HepG2 (cell line): Measurements from ENCODE around the gene HPS1.

Experiments
- CTCF ChIP-seq: sonication (generic); formaldehyde crosslinking; IDR thresholded peaks from 2 replicates; pipeline ENCODE4 v1.5.0; 2020; ENCODE audit warnings: mild to moderate bottlenecking, missing genetic modification reagents, moderate library complexity
- EHMT2 ChIP-seq: fragments of 200-600 bp; sonication (generic); IDR thresholded peaks from 2 replicates; pipeline ENCODE4 v1.7.0; 2017; ENCODE audit warnings: antibody characterized with exemption, low read depth, low read length, borderline replicate concordance
- ELF4 ChIP-seq: sonication (generic); formaldehyde crosslinking; IDR thresholded peaks from 2 replicates; pipeline ENCODE4 v1.5.0; 2020; ENCODE audit warnings: missing genetic modification reagents, mild to moderate bottlenecking, moderate library complexity, borderline replicate concordance
- HDAC2 ChIP-seq: sonication (generic); formaldehyde crosslinking; IDR thresholded peaks from 2 replicates; pipeline ENCODE4 v1.4.0; 2020; ENCODE audit warnings: missing genetic modification reagents
- NBN ChIP-seq: fragments of 450-650 bp; conservative IDR thresholded peaks from 2 replicates; pipeline ENCODE4 v1.6.1; 2017
- NFIC ChIP-seq: IDR thresholded peaks from 2 replicates; pipeline ENCODE4 v1.6.1; 2012; ENCODE audit warnings: mild to moderate bottlenecking, low read length, inconsistent platforms
- TEAD2 ChIP-seq: sonication (generic); formaldehyde crosslinking; IDR thresholded peaks from 2 replicates; pipeline ENCODE4 v1.9.0; 2021; ENCODE audit warnings: missing genetic modification reagents
- ZBTB1 ChIP-seq: sonication (generic); formaldehyde crosslinking; IDR thresholded peaks from 2 replicates; pipeline ENCODE4 v1.4.0; 2020; ENCODE audit warnings: missing genetic modification reagents, borderline replicate concordance
- ZBTB8A ChIP-seq: sonication (generic); formaldehyde crosslinking; IDR thresholded peaks from 2 replicates; pipeline ENCODE4 v1.4.0; 2020; ENCODE audit warnings: mild to moderate bottlenecking, low read depth, missing genetic modification reagents, borderline replicate concordance
- ZNF292 ChIP-seq: sonication (generic); formaldehyde crosslinking; IDR thresholded peaks from 2 replicates; pipeline ENCODE4 v1.8.1; 2022; ENCODE audit warnings: mild to moderate bottlenecking, low read depth, missing genetic modification reagents, borderline replicate concordance

GRCh38 chr10:98391065-98391464 lies 55.7 kb downstream of the HPS1 start:
- no peak for TF ChIP-seq NBN
- no peak for TF ChIP-seq ZNF292
- TF ChIP-seq NFIC = no peak
- TF ChIP-seq EHMT2 = no peak
- no peak for TF ChIP-seq HDAC2 (CRISPR knock-in tag)
- no peak for TF ChIP-seq ELF4 (CRISPR knock-in tag)
- no peak for TF ChIP-seq TEAD2 (CRISPR knock-in tag)
- no peak for TF ChIP-seq ZBTB1 (CRISPR knock-in tag)
- no peak for TF ChIP-seq CTCF (CRISPR knock-in tag)
- TF ChIP-seq ZBTB8A = no peak
